Measurements from ENCODE around the gene HSPBP1. TPM values are rescaled to one million over a fixed set of nuclear protein-coding genes. Genes with fewer than 3 reads are reported as not detected.

Gene HSPBP1
- total and polyA plus RNA-seq, 9 of the 15 experiments (the other 6 are each of a cell fraction or from before 2014, with no cell fraction given): 0.83 to 81.3 (median 21.8) TPM

GRCh38 chr19:55279770-55280643, at the start of gene HSPBP1 (continued):
- TF ChIP-seq BRF1 (IDR thresholded peaks at IDR 0.05; ENCODE audit: borderline replicate concordance, extremely low read depth, insufficient read length): no peak
- TF ChIP-seq MAFF (IDR thresholded peaks at IDR 0.05; ENCODE audit: low read length): no peak
- TF ChIP-seq IFI16 (CRISPR knock-in tag; IDR thresholded peaks at IDR 0.05): no peak
- TF ChIP-seq ZFP1 (CRISPR knock-in tag; IDR thresholded peaks at IDR 0.05): no peak
- no peak for TF ChIP-seq NUFIP1 (IDR thresholded peaks at IDR 0.05; ENCODE audit: partially characterized antibody)
- no peak for TF ChIP-seq CAMTA2 (CRISPR knock-in tag; conservative IDR thresholded peaks at IDR 0.05)
- TF ChIP-seq GABPB2 (CRISPR knock-in tag; conservative IDR thresholded peaks at IDR 0.05): no peak
- no peak for TF ChIP-seq BRD9 (IDR thresholded peaks at IDR 0.05; ENCODE audit: low read depth, partially characterized antibody)
- TF ChIP-seq SPI1 (IDR thresholded peaks at IDR 0.05; ENCODE audit: borderline replicate concordance, low read depth, low read length): no peak
- TF ChIP-seq NR4A1 (CRISPR knock-in tag; IDR thresholded peaks at IDR 0.05): no peak
- no peak for TF ChIP-seq NR4A1 (tag; IDR thresholded peaks at IDR 0.05)
- 0 out of 2 replicates have a peak, but pooled peaks have one; percentile 51 for TF ChIP-seq MTA1 (IDR thresholded peaks at IDR 0.05; ENCODE audit: borderline replicate concordance)
- TF ChIP-seq TSC22D4 (tag; IDR thresholded peaks at IDR 0.05): no peak
- TF ChIP-seq RFX5 (IDR thresholded peaks at IDR 0.05; ENCODE audit: low read depth, low read length): no peak
- 0 out of 2 replicates have a peak, but pooled peaks have one; percentile 16 for TF ChIP-seq PML (IDR thresholded peaks at IDR 0.05; ENCODE audit: low read length)
- no peak for TF ChIP-seq ZNF431 (CRISPR knock-in tag; IDR thresholded peaks at IDR 0.05)
- no peak; the same call in 1 of the 2 replicates for TF ChIP-seq NBN (IDR thresholded peaks at IDR 0.05; ENCODE audit: low read depth)
- peak; percentile 96 for TF ChIP-seq MXD1 (CRISPR knock-in tag; IDR thresholded peaks at IDR 0.05; ENCODE audit: borderline replicate concordance, poor library complexity, severe bottlenecking)
- TF ChIP-seq SOX6 (IDR thresholded peaks at IDR 0.05): no peak
- 0 out of 2 replicates have a peak, but pooled peaks have one; percentile 61 for TF ChIP-seq XRCC5 (IDR thresholded peaks at IDR 0.05; ENCODE audit: low read depth, low read length)
- TF ChIP-seq NFE2 (IDR thresholded peaks at IDR 0.05; ENCODE audit: low read depth): no peak
- TF ChIP-seq DNMT1 (IDR thresholded peaks at IDR 0.05): no peak
- TF ChIP-seq ELK1 (CRISPR knock-in tag; IDR thresholded peaks at IDR 0.05): no peak
- no peak for TF ChIP-seq ZNF75A (CRISPR knock-in tag; IDR thresholded peaks at IDR 0.05)
- TF ChIP-seq HSF4 (CRISPR knock-in tag; IDR thresholded peaks at IDR 0.05; ENCODE audit: borderline replicate concordance): no peak
- TF ChIP-seq GMEB1 (CRISPR knock-in tag; IDR thresholded peaks at IDR 0.05): peak; percentile 54; the same call in 1 of the 2 replicates
- TF ChIP-seq ZKSCAN3 (CRISPR knock-in tag; IDR thresholded peaks at IDR 0.05): no peak
- TF ChIP-seq POLR2H (tag; IDR thresholded peaks at IDR 0.05; ENCODE audit: low read depth): no peak
- TF ChIP-seq ZC3H8 (IDR thresholded peaks at IDR 0.05): no peak
- TF ChIP-seq PHTF2 (CRISPR knock-in tag; IDR thresholded peaks at IDR 0.05): no peak
